SU-DHL-6 (cell line): ENCODE measurements around the gene CEP20.

Experiments
- H2AFZ ChIP-seq: fragments of 200-600 bp; sonication (generic); 2 replicates; pipeline ENCODE4 v1.6.1; 2014; ENCODE audit warnings: low read depth, mild to moderate bottlenecking, moderate library complexity, mixed read lengths, antibody characterized with exemption, low read length; ENCODE audit not compliant: severe bottlenecking
- H3F3A ChIP-seq: fragments of 200-600 bp; shearing (Covaris generic); 2 replicates; pipeline ENCODE4 v1.6.0; 2016; ENCODE audit warnings: antibody characterized with exemption, mild to moderate bottlenecking; ENCODE audit not compliant: insufficient read depth
- H3K27ac ChIP-seq: fragments of 200-600 bp; sonication (generic); 2 replicates; pipeline ENCODE4 v1.5.1; 2016; ENCODE audit warnings: low read depth, mild to moderate bottlenecking, low read length, moderate library complexity, mixed read lengths
- H3K27me3 ChIP-seq: fragments of 200-600 bp; sonication (generic), shearing (Covaris generic); 2 replicates; pipeline ENCODE4 v1.6.0; 2014; ENCODE audit warnings: mild to moderate bottlenecking, low read length
- H3K36me3 ChIP-seq: fragments of 200-600 bp; sonication (generic); 2 replicates; pipeline ENCODE4 v1.6.1; 2014; ENCODE audit warnings: mild to moderate bottlenecking, low read length, mixed read lengths
- H3K4me2 ChIP-seq: fragments of 300-600, 200-600 bp; shearing (Covaris generic), sonication (generic); 2 replicates; pipeline ENCODE4 v1.6.0; 2014; ENCODE audit warnings: low read length, low read depth, mild to moderate bottlenecking; ENCODE audit not compliant: poor library complexity, severe bottlenecking
- H3K4me3 ChIP-seq: fragments of 200-600 bp; sonication (generic); 2 replicates; pipeline ENCODE4 v1.5.1; 2014; ENCODE audit warnings: antibody characterized with exemption, low read length, mild to moderate bottlenecking, mixed read lengths; ENCODE audit not compliant: insufficient read depth, poor library complexity, severe bottlenecking
- H3K79me2 ChIP-seq: fragments of 200-600 bp; sonication (generic); 2 replicates; pipeline ENCODE4 v1.6.1; 2014; ENCODE audit warnings: mild to moderate bottlenecking, low read length, moderate library complexity; ENCODE audit not compliant: insufficient read depth
- H3K9ac ChIP-seq: fragments of 200-600 bp; sonication (generic); 2 replicates; pipeline ENCODE4 v1.7.0; 2014; ENCODE audit warnings: mild to moderate bottlenecking, low read length
- H3K9me2 ChIP-seq: fragments of 200-600 bp; sonication (generic); replicated peaks from 2 replicates; pipeline ENCODE4 v1.6.1; 2014; ENCODE audit warnings: low read length; ENCODE audit not compliant: insufficient read depth
- H3K9me3 ChIP-seq: fragments of 200-600 bp; sonication (generic); 2 replicates; pipeline ENCODE4 v1.6.1; 2014; ENCODE audit warnings: low read length, mixed read lengths; ENCODE audit not compliant: insufficient read depth
- H4K20me1 ChIP-seq: fragments of 200-600 bp; sonication (generic); 2 replicates; pipeline ENCODE4 v1.6.1; 2014; ENCODE audit warnings: low read depth, mild to moderate bottlenecking, antibody characterized with exemption, low read length, moderate library complexity, mixed read lengths
- EZH2phosphoT487 ChIP-seq: fragments of 200-600 bp; sonication (generic), shearing (Covaris generic); conservative IDR thresholded peaks from 2 replicates; pipeline ENCODE4 v1.6.1; 2018; ENCODE audit warnings: mild to moderate bottlenecking, antibody characterized with exemption, low read length, moderate library complexity, mixed read lengths
- TF ChIP-seq, protein P1 (sequence below): fragments of 200-600 bp; sonication (generic); IDR thresholded peaks from one replicate; pipeline ENCODE4 v1.5.1; 2017; ENCODE audit warnings: antibody characterized with exemption, mild to moderate bottlenecking, low read length, moderate library complexity; ENCODE audit not compliant: insufficient read depth, poor library complexity, severe bottlenecking

The CEP20 gene

DNA sequence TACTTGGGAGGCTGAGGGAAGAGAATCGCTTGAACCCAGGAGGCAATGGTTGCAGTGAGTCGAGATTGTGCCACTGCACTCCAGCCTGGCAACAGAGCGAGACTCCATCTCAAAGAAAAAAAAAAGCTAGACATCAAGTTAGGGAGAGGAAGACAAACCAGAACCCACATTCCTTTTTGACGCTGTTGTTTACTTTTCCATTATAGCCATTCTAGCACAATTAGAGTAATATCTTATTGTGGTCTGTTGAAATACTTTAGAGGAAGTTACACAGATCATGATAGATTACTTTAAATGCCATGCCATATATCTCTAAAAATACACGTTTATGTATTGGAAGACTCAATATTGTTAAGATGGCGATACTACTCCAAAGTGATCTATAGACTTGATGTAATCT lies 44.5 kb upstream of the CEP20 start:
- Histone ChIP-seq H3K27me3 (no peaks in the 10 kb centered on the region), H3F3A (no peaks in the 10 kb centered on the region), H3K9ac (no peak overlapping the region), H3K4me3 (no peak overlapping the region), H3K4me2 (no peak overlapping the region), H3K36me3 (no peaks in the 10 kb centered on the region), H2AFZ (no peak overlapping the region), H3K27ac (no peak overlapping the region), H3K79me2 (no peaks in the 10 kb centered on the region), H4K20me1 (no peaks in the 10 kb centered on the region), H3K9me2 (no peaks in the 10 kb centered on the region), H3K9me3 (no peaks in the 10 kb centered on the region)
- TF ChIP-seq, protein P1, sequence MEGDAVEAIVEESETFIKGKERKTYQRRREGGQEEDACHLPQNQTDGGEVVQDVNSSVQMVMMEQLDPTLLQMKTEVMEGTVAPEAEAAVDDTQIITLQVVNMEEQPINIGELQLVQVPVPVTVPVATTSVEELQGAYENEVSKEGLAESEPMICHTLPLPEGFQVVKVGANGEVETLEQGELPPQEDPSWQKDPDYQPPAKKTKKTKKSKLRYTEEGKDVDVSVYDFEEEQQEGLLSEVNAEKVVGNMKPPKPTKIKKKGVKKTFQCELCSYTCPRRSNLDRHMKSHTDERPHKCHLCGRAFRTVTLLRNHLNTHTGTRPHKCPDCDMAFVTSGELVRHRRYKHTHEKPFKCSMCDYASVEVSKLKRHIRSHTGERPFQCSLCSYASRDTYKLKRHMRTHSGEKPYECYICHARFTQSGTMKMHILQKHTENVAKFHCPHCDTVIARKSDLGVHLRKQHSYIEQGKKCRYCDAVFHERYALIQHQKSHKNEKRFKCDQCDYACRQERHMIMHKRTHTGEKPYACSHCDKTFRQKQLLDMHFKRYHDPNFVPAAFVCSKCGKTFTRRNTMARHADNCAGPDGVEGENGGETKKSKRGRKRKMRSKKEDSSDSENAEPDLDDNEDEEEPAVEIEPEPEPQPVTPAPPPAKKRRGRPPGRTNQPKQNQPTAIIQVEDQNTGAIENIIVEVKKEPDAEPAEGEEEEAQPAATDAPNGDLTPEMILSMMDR = no peak
- TF ChIP-seq EZH2phosphoT487 = no peak

DNA sequence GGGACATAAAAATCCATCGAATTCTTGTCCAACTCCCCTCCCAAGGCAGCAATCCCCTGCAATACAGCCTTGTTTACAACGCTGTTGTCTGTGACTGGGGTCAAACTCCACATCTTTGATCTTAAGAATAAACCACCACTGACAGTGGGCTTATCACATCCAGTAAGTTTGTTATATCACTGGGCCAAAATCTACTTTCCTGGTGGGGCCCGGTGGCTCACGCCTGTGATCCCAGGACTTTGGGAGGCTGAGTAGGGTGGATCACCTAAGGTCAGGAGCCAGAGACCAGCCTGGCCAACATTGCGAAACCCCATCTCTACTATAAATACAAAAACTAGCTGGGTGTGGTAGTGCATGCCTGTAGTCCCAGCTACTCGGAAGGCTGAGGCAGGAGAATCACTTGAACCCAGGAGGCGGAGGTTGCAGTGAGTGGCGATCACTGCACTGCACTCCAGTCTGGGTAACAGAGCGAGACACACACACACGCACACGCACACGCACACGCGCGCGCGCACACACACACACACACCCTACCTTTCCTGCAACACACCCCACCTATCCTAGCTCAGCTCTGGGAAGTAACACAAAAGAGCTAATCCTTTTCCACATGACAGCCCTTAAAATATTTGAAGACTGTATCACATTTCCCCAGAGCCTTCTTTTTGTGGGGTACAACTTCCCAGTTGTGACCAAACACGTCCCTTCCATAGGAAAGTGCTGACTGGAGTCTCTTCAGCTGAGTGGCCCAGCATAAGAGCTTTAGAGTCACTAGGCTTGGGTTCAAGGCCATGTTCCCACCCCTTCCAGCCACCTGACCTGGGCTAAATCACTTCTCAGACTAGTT lies 40.1 kb upstream of the CEP20 start:
- Histone ChIP-seq H3K36me3 (no peaks in the 10 kb centered on the region), H3K79me2 (no peaks in the 10 kb centered on the region), H3K4me3 (no peak overlapping the region), H3K27ac (no peak overlapping the region), H3K27me3 (no peaks in the 10 kb centered on the region), H2AFZ (no peak overlapping the region), H3K4me2 (no peak overlapping the region), H3K9me3 (no peaks in the 10 kb centered on the region), H3K9ac (no peak overlapping the region), H3K9me2 (no peaks in the 10 kb centered on the region), H3F3A (no peaks in the 10 kb centered on the region), H4K20me1 (no peaks in the 10 kb centered on the region)
- TF ChIP-seq EZH2phosphoT487 = no peak
- TF ChIP-seq, protein P1 = no peak

DNA sequence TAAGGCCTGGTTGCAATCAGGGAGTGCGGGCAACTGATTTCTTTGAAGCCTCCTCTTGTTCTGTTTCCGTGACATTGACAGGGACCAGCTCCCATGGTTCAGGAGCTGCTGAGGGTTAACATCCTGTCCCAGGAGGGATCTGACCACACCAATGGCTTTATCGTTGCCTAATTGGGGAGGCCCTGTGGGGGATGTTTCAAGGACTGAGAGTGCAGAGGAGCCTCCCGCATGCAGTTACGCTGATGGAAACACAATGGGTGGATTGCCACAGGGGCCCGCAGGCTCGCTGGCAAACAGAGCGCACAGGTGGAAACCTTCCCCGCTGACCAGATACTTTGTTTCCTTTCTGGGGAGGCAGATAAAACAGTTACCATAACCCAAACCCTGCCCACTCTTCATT lies 37.2 kb upstream of the CEP20 start:
- no peak overlapping the region for H3K4me2 ChIP-seq
- H2AFZ ChIP-seq = no peak overlapping the region

More for the DNA sequence above, 37.2 kb upstream of the CEP20 start:
- no peaks in the 10 kb centered on the region for H3K27me3 ChIP-seq
- no peaks in the 10 kb centered on the region for H3K36me3 ChIP-seq
- no peaks in the 10 kb centered on the region for H4K20me1 ChIP-seq
- H3K9me3 ChIP-seq = no peaks in the 10 kb centered on the region
- no peaks in the 10 kb centered on the region for H3F3A ChIP-seq
- H3K9me2 ChIP-seq = no peaks in the 10 kb centered on the region
- H3K4me3 ChIP-seq = no peak overlapping the region
- no peak overlapping the region for H3K27ac ChIP-seq
- no peak overlapping the region for H3K9ac ChIP-seq
- TF ChIP-seq EZH2phosphoT487 = no peak
- TF ChIP-seq, protein P1 = no peak
- H3K79me2 ChIP-seq = no peaks in the 10 kb centered on the region
